ENCODE results near the gene LMBRD2. TPM values are rescaled to one million over a fixed set of nuclear protein-coding genes. Genes with fewer than 3 reads are reported as not detected.

The LMBRD2 gene
- total and polyA plus RNA-seq, 2 experiments from 2014 or later: 4.4 to 6.2 TPM

- Histone ChIP-seq H3K79me2 (replicated peaks; ENCODE audit: insufficient read depth) (0 out of 2 replicates have a peak, but pooled peaks cover 3% of the 10 kb centered on the region), H3K36me3 (ENCODE audit: insufficient read depth) (peaks cover 64% of the 10 kb centered on the region), H3K4me1 (ENCODE audit: insufficient read depth) (no peaks in the 10 kb centered on the region), H2AFZ (no peak overlapping the region), H3K9me2 (ENCODE audit: insufficient read depth) (no peaks in the 10 kb centered on the region), H4K20me1 (replicated peaks; ENCODE audit: insufficient read depth) (peaks cover 13% of the 10 kb centered on the region), H3F3A (replicated peaks; ENCODE audit: low read depth) (no peaks in the 10 kb centered on the region), H3K27ac (ENCODE audit: low read depth) (no peak overlapping the region), H3K4me2 (no peak overlapping the region), H3K4me3 (no peak overlapping the region), H3K27me3 (ENCODE audit: insufficient read depth) (no peaks in the 10 kb centered on the region)
- Mint-ChIP-seq H3K9me3 (no peaks in the 10 kb centered on the region), H3K4me3 (no peak overlapping the region), H3K27ac (no peak overlapping the region), H3K4me1 (no peaks in the 10 kb centered on the region), H3K36me3 (ENCODE audit: low read depth) (peaks cover 78% of the 10 kb centered on the region), H3K27me3 (ENCODE audit: insufficient read depth, low read depth, poor library complexity) (no peaks in the 10 kb centered on the region)
- DNase-seq (ENCODE audit: low spot score) (no peak), ATAC-seq (no peak)
- no peak for TF ChIP-seq ZNF462 (CRISPR knock-in tag; IDR thresholded peaks at IDR 0.05)
- no peak for TF ChIP-seq ZNF331 (CRISPR knock-in tag; IDR thresholded peaks at IDR 0.05; ENCODE audit: low read depth)
- no peak for TF ChIP-seq ZNF114 (CRISPR knock-in tag; IDR thresholded peaks at IDR 0.05)
- TF ChIP-seq NANOG (IDR thresholded peaks at IDR 0.05; ENCODE audit: borderline replicate concordance): no peak
- TF ChIP-seq POLR2AphosphoS5 (IDR thresholded peaks at IDR 0.05; ENCODE audit: low read depth): no peak
- TF ChIP-seq EZH2 (IDR thresholded peaks at IDR 0.05; ENCODE audit: low read depth, unreplicated experiment): no peak
- TF ChIP-seq ETS1 (IDR thresholded peaks at IDR 0.05): no peak
- TF ChIP-seq, protein P1, sequence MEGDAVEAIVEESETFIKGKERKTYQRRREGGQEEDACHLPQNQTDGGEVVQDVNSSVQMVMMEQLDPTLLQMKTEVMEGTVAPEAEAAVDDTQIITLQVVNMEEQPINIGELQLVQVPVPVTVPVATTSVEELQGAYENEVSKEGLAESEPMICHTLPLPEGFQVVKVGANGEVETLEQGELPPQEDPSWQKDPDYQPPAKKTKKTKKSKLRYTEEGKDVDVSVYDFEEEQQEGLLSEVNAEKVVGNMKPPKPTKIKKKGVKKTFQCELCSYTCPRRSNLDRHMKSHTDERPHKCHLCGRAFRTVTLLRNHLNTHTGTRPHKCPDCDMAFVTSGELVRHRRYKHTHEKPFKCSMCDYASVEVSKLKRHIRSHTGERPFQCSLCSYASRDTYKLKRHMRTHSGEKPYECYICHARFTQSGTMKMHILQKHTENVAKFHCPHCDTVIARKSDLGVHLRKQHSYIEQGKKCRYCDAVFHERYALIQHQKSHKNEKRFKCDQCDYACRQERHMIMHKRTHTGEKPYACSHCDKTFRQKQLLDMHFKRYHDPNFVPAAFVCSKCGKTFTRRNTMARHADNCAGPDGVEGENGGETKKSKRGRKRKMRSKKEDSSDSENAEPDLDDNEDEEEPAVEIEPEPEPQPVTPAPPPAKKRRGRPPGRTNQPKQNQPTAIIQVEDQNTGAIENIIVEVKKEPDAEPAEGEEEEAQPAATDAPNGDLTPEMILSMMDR (conservative IDR thresholded peaks at IDR 0.05; ENCODE audit: low read depth in 2 of 2): no peak
- no peak for TF ChIP-seq EZH2phosphoT487 (IDR thresholded peaks at IDR 0.05; ENCODE audit: unreplicated experiment)
- TF ChIP-seq STAT1 (IDR thresholded peaks at IDR 0.05; ENCODE audit: unreplicated experiment): no peak
- TF ChIP-seq JUNB (IDR thresholded peaks at IDR 0.05; ENCODE audit: unreplicated experiment): no peak
Measured at GRCh38 chr5:36170832-36171424, 19.2 kb upstream of the LMBRD2 start.
